Fibroblast of lung (primary cell): Measurements from ENCODE around the gene FIBP. TPM values are rescaled to one million over a fixed set of nuclear protein-coding genes. Genes with fewer than 3 reads are reported as not detected.

Experiments used
- DNase-seq, 2 donors: peaks; one replicate each; pipeline versions ENCODE4 v3.0.0 to v3.0.0-alpha.2; 2010; ENCODE audit warnings: low read depth in 2 of 2
- H2AFZ ChIP-seq: 2 replicates; pipeline ENCODE4 v1.5.1; 2012; ENCODE audit warnings: low read length, control low read depth, inconsistent platforms
- H3K27ac ChIP-seq: 2 replicates; pipeline ENCODE4 v1.5.1; 2011; ENCODE audit warnings: low read length, control low read depth; ENCODE audit not compliant: insufficient read depth
- H3K27me3 ChIP-seq: 2 replicates; pipeline ENCODE4 v1.5.1; 2011; ENCODE audit warnings: mild to moderate bottlenecking, low read length; ENCODE audit not compliant: control insufficient read depth, insufficient read depth
- H3K36me3 ChIP-seq: 2 replicates; pipeline ENCODE4 v1.5.1; 2011; ENCODE audit warnings: low read length; ENCODE audit not compliant: control insufficient read depth, insufficient read depth
- H3K4me1 ChIP-seq: 2 replicates; pipeline ENCODE4 v1.5.1; 2011; ENCODE audit warnings: low read length; ENCODE audit not compliant: control insufficient read depth, insufficient read depth; ENCODE audit errors: extremely low read depth
- H3K4me2 ChIP-seq: 2 replicates; pipeline ENCODE4 v1.5.1; 2011; ENCODE audit warnings: low read length, control low read depth; ENCODE audit not compliant: insufficient read depth; ENCODE audit errors: extremely low read depth
- H3K4me3 ChIP-seq, 4 experiments: fragments of 200-600 bp in 1 of 4; sonication (generic) in 1 of 4; replicated peaks in 1 of 4; 2 replicates each; pipeline ENCODE4 v1.5.1; 2011 to 2016; ENCODE audit warnings: low read length in 4 of 4, low read depth in 3 of 4, mild to moderate bottlenecking in 3 of 4, control low read depth in 2 of 4, inconsistent platforms in 1 of 4, mixed read lengths in 1 of 4; ENCODE audit not compliant: insufficient read depth in 1 of 4; ENCODE audit errors: control extremely low read depth in 1 of 4
- H3K79me2 ChIP-seq: 2 replicates; pipeline ENCODE4 v1.5.1; 2012; ENCODE audit warnings: mild to moderate bottlenecking, low read length, inconsistent platforms; ENCODE audit not compliant: control insufficient read depth, insufficient read depth
- H3K9ac ChIP-seq: 2 replicates; pipeline ENCODE4 v1.5.1; 2011; ENCODE audit warnings: mild to moderate bottlenecking, low read length, control low read depth; ENCODE audit not compliant: insufficient read depth
- H3K9me3 ChIP-seq: 2 replicates; pipeline ENCODE4 v1.5.1; 2012; ENCODE audit warnings: low read depth, low read length; ENCODE audit not compliant: control insufficient read depth, insufficient read depth
- H4K20me1 ChIP-seq: 2 replicates; pipeline ENCODE4 v1.5.1; 2011; ENCODE audit warnings: low read length; ENCODE audit not compliant: control insufficient read depth, insufficient read depth; ENCODE audit errors: extremely low read depth
- EZH2 ChIP-seq: IDR thresholded peaks from 2 replicates; pipeline ENCODE4 v1.5.1; 2012; ENCODE audit warnings: low read length, control low read depth, mild to moderate bottlenecking; ENCODE audit errors: missing control alignments
- polyA plus RNA-seq, 2 donors: library from polyadenylated mRNA; depleted of rRNA in 1 of 2; stranded (reverse) in 1 of 2; unstranded in 1 of 2; fragments of >200 nt; gene quantifications; 2 replicates each; pipeline ENCODE4 v1.2.1, GENCODE V29; 2011 to 2012; ENCODE audit warnings: missing spikeins in 1 of 2
- total RNA-seq: library from RNA; depleted of rRNA; stranded (reverse); fragments of >200 nt; gene quantifications from 2 replicates; pipeline ENCODE4 v1.2.1, GENCODE V29; 2014
- TF ChIP-seq, protein P1 (sequence below), 2 donors: IDR thresholded peaks in 1 of 2; conservative IDR thresholded peaks in 1 of 2; 1 replicate in 1 of 2; 2 replicates in 1 of 2; pipeline ENCODE4 v1.5.1; 2011 to 2012; ENCODE audit warnings: low read length in 2 of 2, control low read depth in 1 of 2, inconsistent platforms in 1 of 2, low read depth in 1 of 2, mild to moderate bottlenecking in 1 of 2

The FIBP gene
- total and polyA plus RNA-seq, 2 donors (not counting 1 experiment from before 2014, with no cell fraction given): 81.0 to 168 TPM

DNA sequence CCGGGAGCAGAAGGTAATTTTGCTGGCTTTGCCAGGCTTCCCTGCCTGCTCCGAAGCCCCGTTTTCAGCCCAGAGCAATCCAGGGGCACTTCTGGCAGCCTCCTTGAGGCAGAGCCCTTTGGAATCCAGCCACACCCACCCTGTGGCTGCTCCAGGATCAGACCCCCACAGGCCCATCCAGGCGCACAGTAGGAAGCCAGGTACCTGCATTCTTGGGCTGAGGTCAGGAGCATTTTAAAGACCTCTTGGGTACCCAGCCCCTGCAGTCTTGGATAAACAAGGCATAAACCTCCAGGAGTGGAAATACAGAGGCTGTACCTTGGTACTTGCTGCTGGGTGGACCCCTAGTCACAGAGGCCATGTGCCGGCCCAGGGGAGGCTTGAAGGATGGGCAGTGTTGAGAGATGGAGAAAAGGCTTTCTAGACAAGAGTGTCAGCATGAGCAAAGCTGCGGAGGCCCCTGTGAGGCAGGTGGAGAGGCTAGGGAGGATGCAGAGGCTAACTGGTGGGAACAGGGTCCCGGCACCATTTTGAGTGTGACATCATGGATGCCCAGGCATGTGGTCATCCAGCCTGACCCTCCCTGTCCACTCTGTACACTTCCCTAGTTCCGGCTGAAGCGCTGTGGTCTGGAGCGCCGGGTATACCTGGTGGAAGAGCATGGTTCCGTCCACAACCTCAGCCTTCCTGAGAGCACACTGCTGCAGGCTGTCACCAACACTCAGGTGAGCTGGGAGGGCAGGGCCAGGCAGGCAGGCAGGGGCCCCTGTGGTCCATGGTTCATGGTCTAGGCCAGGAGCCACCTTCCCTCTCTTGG is 24.2 kb downstream of the FIBP start:
- no peak for DNase-seq
- Histone ChIP-seq H3K9me3 (no peaks in the 10 kb centered on the region), H3K4me1 (peaks cover 15% of the 10 kb centered on the region), H3K27ac (no peak overlapping the region), H3K79me2 (peaks cover 36% of the 10 kb centered on the region), H2AFZ (no peak overlapping the region), H3K27me3 (no peaks in the 10 kb centered on the region), H3K4me2 (no peak overlapping the region), H3K9ac (no peak overlapping the region), H3K4me3 (no peak overlapping the region), H4K20me1 (no peaks in the 10 kb centered on the region), H3K36me3 (peaks cover 49% of the 10 kb centered on the region)
- TF ChIP-seq EZH2: no peak
- TF ChIP-seq, protein P1, sequence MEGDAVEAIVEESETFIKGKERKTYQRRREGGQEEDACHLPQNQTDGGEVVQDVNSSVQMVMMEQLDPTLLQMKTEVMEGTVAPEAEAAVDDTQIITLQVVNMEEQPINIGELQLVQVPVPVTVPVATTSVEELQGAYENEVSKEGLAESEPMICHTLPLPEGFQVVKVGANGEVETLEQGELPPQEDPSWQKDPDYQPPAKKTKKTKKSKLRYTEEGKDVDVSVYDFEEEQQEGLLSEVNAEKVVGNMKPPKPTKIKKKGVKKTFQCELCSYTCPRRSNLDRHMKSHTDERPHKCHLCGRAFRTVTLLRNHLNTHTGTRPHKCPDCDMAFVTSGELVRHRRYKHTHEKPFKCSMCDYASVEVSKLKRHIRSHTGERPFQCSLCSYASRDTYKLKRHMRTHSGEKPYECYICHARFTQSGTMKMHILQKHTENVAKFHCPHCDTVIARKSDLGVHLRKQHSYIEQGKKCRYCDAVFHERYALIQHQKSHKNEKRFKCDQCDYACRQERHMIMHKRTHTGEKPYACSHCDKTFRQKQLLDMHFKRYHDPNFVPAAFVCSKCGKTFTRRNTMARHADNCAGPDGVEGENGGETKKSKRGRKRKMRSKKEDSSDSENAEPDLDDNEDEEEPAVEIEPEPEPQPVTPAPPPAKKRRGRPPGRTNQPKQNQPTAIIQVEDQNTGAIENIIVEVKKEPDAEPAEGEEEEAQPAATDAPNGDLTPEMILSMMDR (conservative IDR thresholded peaks at IDR 0.05 in 1 of 2, IDR thresholded peaks at IDR 0.05 in 1 of 2; ENCODE audit: low read depth in 1 of 2, low read length in 2 of 2): no peak

DNA sequence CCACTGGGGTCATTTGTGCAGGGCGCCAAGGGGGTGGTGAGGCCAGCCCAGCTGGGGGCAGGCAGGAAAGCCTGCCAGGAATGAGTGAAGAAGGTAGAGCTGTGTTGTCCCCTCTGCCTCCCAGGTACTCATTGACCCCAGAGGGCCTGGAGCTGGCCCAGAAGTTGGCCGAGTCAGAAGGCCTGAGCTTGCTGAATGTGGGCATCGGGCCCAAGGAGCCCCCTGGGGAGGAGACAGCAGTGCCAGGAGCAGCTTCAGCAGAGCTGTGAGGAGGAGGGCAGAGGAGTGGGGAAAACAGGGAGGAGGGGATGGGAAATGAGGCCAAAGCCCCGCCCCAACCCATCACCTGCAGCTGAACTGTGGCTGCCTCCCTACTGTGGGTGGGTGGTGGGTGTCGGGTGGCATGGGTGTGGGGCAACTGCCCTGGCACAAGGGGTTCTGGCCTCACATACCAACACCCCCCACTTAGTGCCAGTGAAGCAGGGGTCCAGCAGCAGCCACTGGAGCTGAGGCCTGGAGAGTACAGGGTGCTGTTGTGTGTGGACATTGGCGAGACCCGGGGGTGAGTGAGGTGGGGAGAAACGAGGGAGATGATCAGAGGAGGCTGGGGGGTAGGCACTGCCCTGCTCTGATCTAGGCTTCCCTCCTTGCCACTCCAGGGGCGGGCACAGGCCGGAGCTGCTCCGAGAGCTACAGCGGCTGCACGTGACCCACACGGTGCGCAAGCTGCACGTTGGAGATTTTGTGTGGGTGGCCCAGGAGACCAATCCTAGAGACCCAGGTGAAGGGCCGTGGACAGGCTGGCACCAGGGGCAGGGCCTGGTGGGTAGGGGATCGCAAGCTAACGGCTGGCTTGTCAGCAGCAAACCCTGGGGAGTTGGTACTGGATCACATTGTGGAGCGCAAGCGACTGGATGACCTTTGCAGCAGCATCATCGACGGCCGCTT is 25.1 kb downstream of the FIBP start:
- Histone ChIP-seq H3K27me3 (no peaks in the 10 kb centered on the region), H3K4me2 (no peak overlapping the region), H3K4me3 (no peak overlapping the region), H4K20me1 (no peaks in the 10 kb centered on the region), H3K9ac (no peak overlapping the region), H3K79me2 (peaks cover 34% of the 10 kb centered on the region), H3K9me3 (no peaks in the 10 kb centered on the region), H2AFZ (no peak overlapping the region), H3K4me1 (peaks cover 18% of the 10 kb centered on the region), H3K27ac (no peak overlapping the region), H3K36me3 (peaks cover 45% of the 10 kb centered on the region)
- TF ChIP-seq, protein P1 (conservative IDR thresholded peaks at IDR 0.05 in 1 of 2, IDR thresholded peaks at IDR 0.05 in 1 of 2; ENCODE audit: low read depth in 1 of 2, low read length in 2 of 2): no peak
- no peak for TF ChIP-seq EZH2
- DNase-seq: no peak

DNA sequence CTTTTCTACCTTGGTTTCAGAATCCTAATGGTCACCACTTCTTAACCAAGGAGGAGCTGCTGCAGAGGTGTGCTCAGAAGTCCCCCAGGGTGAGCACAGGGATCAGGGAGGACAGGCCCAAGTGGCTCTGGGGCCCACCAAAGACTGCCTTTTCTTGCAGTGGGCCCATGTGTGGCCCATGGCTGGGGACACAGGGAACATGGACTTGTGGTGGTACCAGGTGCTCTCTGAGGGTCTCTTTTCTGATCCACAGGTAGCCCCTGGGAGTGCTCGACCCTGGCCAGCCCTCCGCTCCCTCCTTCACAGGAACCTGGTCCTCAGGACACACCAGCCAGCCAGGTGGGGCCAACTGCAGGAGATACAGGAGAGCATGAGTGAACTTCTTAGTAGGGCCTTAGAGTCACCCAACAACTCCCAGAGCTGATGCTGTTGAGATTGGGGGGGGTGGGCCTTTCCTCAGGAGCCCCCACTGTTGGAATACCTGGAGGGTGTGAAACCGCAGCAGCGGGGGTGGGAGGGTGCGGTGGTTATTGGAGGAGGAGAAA is 26.0 kb downstream of the FIBP start:
- peak overlapping the region; percentile 73 for H3K4me2 ChIP-seq
- H3K79me2 ChIP-seq: peaks cover 39% of the 10 kb centered on the region
- no peak overlapping the region for H2AFZ ChIP-seq
- H3K27me3 ChIP-seq: no peaks in the 10 kb centered on the region
- no peaks in the 10 kb centered on the region for H4K20me1 ChIP-seq
- peaks cover 40% of the 10 kb centered on the region for H3K36me3 ChIP-seq
- no peaks in the 10 kb centered on the region for H3K9me3 ChIP-seq
- H3K4me3 ChIP-seq: peak overlapping the region in 1 of 4 experiments; percentile 96
- H3K27ac ChIP-seq: peak overlapping the region; percentile 27
- peak overlapping the region; percentile 7 for H3K9ac ChIP-seq
- no peak for DNase-seq
- peaks cover 15% of the 10 kb centered on the region for H3K4me1 ChIP-seq
- TF ChIP-seq, protein P1 (conservative IDR thresholded peaks at IDR 0.05 in 1 of 2, IDR thresholded peaks at IDR 0.05 in 1 of 2; ENCODE audit: low read depth in 1 of 2, low read length in 2 of 2): no peak
- TF ChIP-seq EZH2: no peak
